Adrenal gland (tissue), 12 donors: ENCODE results near the gene NMU. TPM values are rescaled to one million over a fixed set of nuclear protein-coding genes. Genes with fewer than 3 reads are reported as not detected.

Experiments used
- DNase-seq, 7 donors: peaks; one replicate each; pipeline ENCODE4 v3.0.0-alpha.2; 2019 to 2020
- H3K27ac ChIP-seq, 5 donors: fragments of 200-600 bp; sonication (generic) in 4 of 5; 1 replicate in 3 of 5; 2 replicates in 2 of 5; pipeline versions ENCODE4 v1.5.1 to v1.8.0; 2016 to 2020; ENCODE audit warnings: mild to moderate bottlenecking in 1 of 5
- H3K27me3 ChIP-seq: fragments of 200-600 bp; 2 replicates; pipeline ENCODE4 v1.8.0; 2021
- H3K36me3 ChIP-seq, 2 donors: fragments of 200-600 bp; replicated peaks in 1 of 2; 1 replicate in 1 of 2; 2 replicates in 1 of 2; pipeline versions ENCODE4 v1.5.1 to v1.8.0; 2018 to 2022
- H3K4me1 ChIP-seq, 2 donors: fragments of 200-600 bp; replicated peaks in 1 of 2; 1 replicate in 1 of 2; 2 replicates in 1 of 2; pipeline versions ENCODE4 v1.5.1 to v1.8.0; 2018 to 2021
- H3K4me3 ChIP-seq, 4 donors: fragments of 200-600 bp; sonication (generic) in 3 of 4; one replicate each; pipeline ENCODE4 v1.5.1; 2016 to 2018
- H3K9me3 ChIP-seq, 3 donors: fragments of 200-600 bp; sonication (generic) in 1 of 3; replicated peaks in 1 of 3; 1 replicate in 2 of 3; 2 replicates in 1 of 3; pipeline versions ENCODE4 v1.5.1 to v1.8.0; 2016 to 2021
- POLR2A ChIP-seq, 2 donors: fragments of 450-650 bp; IDR thresholded peaks; one replicate each; pipeline ENCODE4 v1.6.1; 2017; ENCODE audit warnings: antibody characterized with exemption in 2 of 2, mild to moderate bottlenecking in 2 of 2, moderate library complexity in 1 of 2
- WGBS, 4 donors: extraction: QIAGEN DNeasy Blood & Tissue Kit in 2 of 4; methylation state at CpG; one replicate each; pipeline versions ENCODE4 v1.1.5 to v1.1.7; 2013 to 2017; 5-methylcytosine and 5-hydroxymethylcytosine counted together
- intact Hi-C, 2 donors: fragments of 100-400 bp; cut with DNase I; formaldehyde crosslinking; loops; one replicate each; pipeline versions ENCODE4 v1.14.1 to v1.15.0; 2022 to 2023
- polyA plus RNA-seq, 3 donors: library from polyadenylated mRNA; stranded (reverse); fragments of 200-250 nt in 2 of 3; fragments of 350-450 nt in 1 of 3; fragmentation: Illumina TruSeq in 1 of 3; extraction: RNeasy Lipid Tissue Mini Kit (QIAGEN cat#74804) in 1 of 3; gene quantifications; one replicate each; pipeline ENCODE4 v1.2.3, GENCODE V29; 2013 to 2014
- total RNA-seq, 9 donors: library from RNA; depleted of rRNA in 4 of 9; stranded (reverse); fragments of >200 nt in 4 of 9; fragments of 120-200 nt in 1 of 9; fragmentation: NEBNext Ultra II Directional in 1 of 9; extraction: Animal tissue kit (Norgen Biotek cat#: 25700) in 1 of 9; gene quantifications; one replicate each; pipeline versions ENCODE4 v1.1.0 to v1.2.4, GENCODE V29; 2013 to 2023
- TF ChIP-seq, protein P1 (sequence below), 6 experiments: fragments of 450-650 bp in 4 of 6; fragments of 200-600 bp in 2 of 6; sonication (generic) in 1 of 6; IDR thresholded peaks; 1 replicate in 5 of 6; 2 replicates in 1 of 6; pipeline versions ENCODE4 v1.5.1 to v1.8.0; 2016 to 2021; ENCODE audit warnings: antibody characterized with exemption in 6 of 6, mild to moderate bottlenecking in 2 of 6, moderate library complexity in 1 of 6
- donor health status: healthy with polysubstance abuse.
- donor health status: Bipolar disorder and iron deficiency.
- donor health status: DM: yes; HTN: yes; CAD: no.
- donor health status: DM: no; HTN: no; CAD: no.
- donor health status: DM: no; HTN: no; CAD: no.
- donor health status: DM: yes; HTN: yes; CAD: no.

Gene NMU
- total and polyA plus RNA-seq, 12 donors, result 0.24 to 0.99 (median 0.39) TPM; not detected in 7

DNA sequence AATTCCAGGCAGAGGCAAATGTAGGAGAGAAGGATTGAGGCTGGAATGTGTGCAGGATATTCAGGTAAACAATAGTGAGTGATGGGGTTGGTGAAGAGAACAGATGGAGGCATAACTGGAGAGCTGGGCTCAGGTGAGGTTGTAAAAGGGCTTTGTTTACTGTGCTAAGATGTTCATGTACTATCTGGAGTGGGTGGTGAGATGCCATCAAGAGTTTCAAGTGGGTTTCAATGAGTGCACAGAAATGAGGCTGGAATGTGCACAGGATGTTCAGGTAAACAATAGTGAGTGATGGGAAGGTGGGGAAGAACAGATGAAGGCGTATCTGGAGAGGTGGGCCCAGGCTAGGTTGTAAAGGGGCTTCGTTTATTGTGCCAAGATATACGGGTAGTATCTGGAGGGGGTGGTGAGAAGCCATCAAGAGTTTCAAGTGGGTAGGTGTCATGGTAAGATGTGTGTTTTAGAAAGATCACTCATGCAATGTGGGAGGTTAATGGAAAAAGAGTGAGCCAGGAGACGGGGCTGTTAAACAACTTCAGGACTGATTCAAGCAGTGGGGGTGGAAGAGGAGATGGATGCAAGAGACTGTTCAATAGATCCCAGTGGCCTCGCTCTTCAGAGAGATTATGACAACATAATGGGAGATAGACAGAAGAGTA, 25.4 kb upstream of the NMU start:
- Histone ChIP-seq H3K4me1 (no peaks in the 10 kb centered on the region), H3K9me3 (no peaks in the 10 kb centered on the region), H3K27me3 (no peaks in the 10 kb centered on the region), H3K27ac (no peak overlapping the region), H3K4me3 (no peak overlapping the region), H3K36me3 (no peaks in the 10 kb centered on the region)
- intact Hi-C loops, result no loop called here
- 54 to 68% (median 57%) methylated on average over 5 of the region's 5 CpGs for WGBS, 4 donors
- DNase-seq, result no peak
- TF ChIP-seq, protein P1, sequence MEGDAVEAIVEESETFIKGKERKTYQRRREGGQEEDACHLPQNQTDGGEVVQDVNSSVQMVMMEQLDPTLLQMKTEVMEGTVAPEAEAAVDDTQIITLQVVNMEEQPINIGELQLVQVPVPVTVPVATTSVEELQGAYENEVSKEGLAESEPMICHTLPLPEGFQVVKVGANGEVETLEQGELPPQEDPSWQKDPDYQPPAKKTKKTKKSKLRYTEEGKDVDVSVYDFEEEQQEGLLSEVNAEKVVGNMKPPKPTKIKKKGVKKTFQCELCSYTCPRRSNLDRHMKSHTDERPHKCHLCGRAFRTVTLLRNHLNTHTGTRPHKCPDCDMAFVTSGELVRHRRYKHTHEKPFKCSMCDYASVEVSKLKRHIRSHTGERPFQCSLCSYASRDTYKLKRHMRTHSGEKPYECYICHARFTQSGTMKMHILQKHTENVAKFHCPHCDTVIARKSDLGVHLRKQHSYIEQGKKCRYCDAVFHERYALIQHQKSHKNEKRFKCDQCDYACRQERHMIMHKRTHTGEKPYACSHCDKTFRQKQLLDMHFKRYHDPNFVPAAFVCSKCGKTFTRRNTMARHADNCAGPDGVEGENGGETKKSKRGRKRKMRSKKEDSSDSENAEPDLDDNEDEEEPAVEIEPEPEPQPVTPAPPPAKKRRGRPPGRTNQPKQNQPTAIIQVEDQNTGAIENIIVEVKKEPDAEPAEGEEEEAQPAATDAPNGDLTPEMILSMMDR (IDR thresholded peaks at IDR 0.05), result no peak
- no peak for TF ChIP-seq POLR2A (IDR thresholded peaks at IDR 0.05)

DNA sequence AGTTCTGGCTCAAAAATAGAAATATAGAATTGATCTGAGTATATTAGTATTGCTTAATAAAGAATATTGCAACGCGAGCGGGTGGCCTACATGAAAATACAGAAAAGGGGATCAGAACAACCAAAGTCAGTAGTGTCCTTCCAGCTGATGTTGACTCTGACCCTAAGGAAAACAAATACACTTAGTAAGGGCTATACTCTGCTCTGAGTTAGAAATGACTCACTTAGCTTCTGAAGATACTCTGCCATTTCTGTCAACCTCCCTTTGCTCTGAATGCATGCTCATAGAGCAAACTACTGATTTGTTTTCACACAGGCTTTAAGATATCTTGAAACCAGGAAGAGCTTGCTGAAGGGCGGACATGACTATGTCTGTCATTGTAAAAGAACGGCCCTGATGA, 22.6 kb upstream of the NMU start:
- Histone ChIP-seq H3K27me3 (no peaks in the 10 kb centered on the region), H3K9me3 (no peaks in the 10 kb centered on the region), H3K4me1 (no peaks in the 10 kb centered on the region), H3K36me3 (no peaks in the 10 kb centered on the region), H3K4me3 (no peak overlapping the region), H3K27ac (no peak overlapping the region)
- intact Hi-C loops, result no loop called here
- no peak for DNase-seq
- 84 to 91% (median 86%) methylated on average over 5 of the region's 5 CpGs for whole genome bisulfite sequencing, 4 donors
- no peak for TF ChIP-seq POLR2A (IDR thresholded peaks at IDR 0.05)
- TF ChIP-seq, protein P1 (IDR thresholded peaks at IDR 0.05), result no peak

GRCh38 chr4:55654131-55654530, 18.0 kb upstream of the NMU start:
- no peak overlapping the region for H3K4me3 ChIP-seq
- TF ChIP-seq, protein P1 (IDR thresholded peaks at IDR 0.05), result no peak
- TF ChIP-seq POLR2A (IDR thresholded peaks at IDR 0.05), result no peak
- WGBS, 4 donors, result 83 to 91% (median 87%) methylated on average over 5 of the region's 5 CpGs
- no peak for DNase-seq
- H3K4me1 ChIP-seq, result no peaks in the 10 kb centered on the region
- no peaks in the 10 kb centered on the region for H3K36me3 ChIP-seq
- no peak overlapping the region for H3K27ac ChIP-seq
- H3K9me3 ChIP-seq, result no peaks in the 10 kb centered on the region
- intact Hi-C loops, result no loop called here
- H3K27me3 ChIP-seq, result no peaks in the 10 kb centered on the region

- Histone ChIP-seq H3K4me3 (no peak overlapping the region), H3K4me1 (no peaks in the 10 kb centered on the region), H3K9me3 (no peaks in the 10 kb centered on the region), H3K27me3 (no peaks in the 10 kb centered on the region), H3K27ac (no peak overlapping the region), H3K36me3 (no peaks in the 10 kb centered on the region)
- no peak for TF ChIP-seq POLR2A (IDR thresholded peaks at IDR 0.05)
- TF ChIP-seq, protein P1 (IDR thresholded peaks at IDR 0.05), result no peak
- intact Hi-C loops, result no loop called here
- DNase-seq, result no peak
- WGBS, 4 donors, result 61 to 75% (median 64%) methylated on average over 5 of the region's 5 CpGs
Measured at GRCh38 chr4:55650483-55650882, 14.4 kb upstream of the NMU start.
